ENCODE results near the gene SGCG. TPM values are rescaled to one million over a fixed set of nuclear protein-coding genes. Genes with fewer than 3 reads are reported as not detected.

The SGCG gene
- total RNA-seq, 1 donor, result 2.1 TPM

GRCh38 chr13:23161481-23161825, 19.3 kb upstream of the SGCG start:
- no peak overlapping the region for H3K4me3 ChIP-seq (ENCODE audit: low read depth, low read length)
- TF ChIP-seq CTCF (IDR thresholded peaks at IDR 0.05; ENCODE audit: insufficient read depth, low read length), result no peak
- no peak for DNase-seq (ENCODE audit: low read depth)

GRCh38 chr13:23175920-23176319, 4.9 kb upstream of the SGCG start:
- peak; percentile 10 for DNase-seq (ENCODE audit: low read depth)
- TF ChIP-seq CTCF (IDR thresholded peaks at IDR 0.05; ENCODE audit: insufficient read depth, low read length), result peak; percentile 41
- H3K4me3 ChIP-seq (ENCODE audit: low read depth, low read length), result no peak overlapping the region

- no peak for TF ChIP-seq CTCF (IDR thresholded peaks at IDR 0.05; ENCODE audit: insufficient read depth, low read length)
- DNase-seq (ENCODE audit: low read depth), result no peak
- H3K4me3 ChIP-seq (ENCODE audit: low read depth, low read length), result no peak overlapping the region
Observed at GRCh38 chr13:23182142-23182541, 1.4 kb downstream of the SGCG start.

GRCh38 chr13:23183292-23183691, 2.5 kb downstream of the SGCG start:
- no peak overlapping the region for H3K4me3 ChIP-seq (ENCODE audit: low read depth, low read length)
- no peak for TF ChIP-seq CTCF (IDR thresholded peaks at IDR 0.05; ENCODE audit: insufficient read depth, low read length)
- DNase-seq (ENCODE audit: low read depth), result no peak

GRCh38 chr13:23185542-23185941, 4.8 kb downstream of the SGCG start:
- no peak for DNase-seq (ENCODE audit: low read depth)
- TF ChIP-seq CTCF (IDR thresholded peaks at IDR 0.05; ENCODE audit: insufficient read depth, low read length), result no peak
- no peak overlapping the region for H3K4me3 ChIP-seq (ENCODE audit: low read depth, low read length)

- no peak for TF ChIP-seq CTCF (IDR thresholded peaks at IDR 0.05; ENCODE audit: insufficient read depth, low read length)
- no peak overlapping the region for H3K4me3 ChIP-seq (ENCODE audit: low read depth, low read length)
- DNase-seq (ENCODE audit: low read depth), result no peak
Observed at GRCh38 chr13:23201870-23202269, 21.1 kb downstream of the SGCG start.

- DNase-seq (ENCODE audit: low read depth), result no peak
- no peak for TF ChIP-seq CTCF (IDR thresholded peaks at IDR 0.05; ENCODE audit: insufficient read depth, low read length)
- no peak overlapping the region for H3K4me3 ChIP-seq (ENCODE audit: low read depth, low read length)
Observed at GRCh38 chr13:23202383-23202782, 21.6 kb downstream of the SGCG start.
